GM18858 (cell line): ENCODE results near the gene RRAS.

Experiments used
- ATAC-seq: cut with Tn5 transposase; IDR thresholded peaks from one replicate; pipeline ENCODE4 v1.9.1; 2021; ENCODE audit not compliant: unreplicated experiment

Gene RRAS

DNA sequence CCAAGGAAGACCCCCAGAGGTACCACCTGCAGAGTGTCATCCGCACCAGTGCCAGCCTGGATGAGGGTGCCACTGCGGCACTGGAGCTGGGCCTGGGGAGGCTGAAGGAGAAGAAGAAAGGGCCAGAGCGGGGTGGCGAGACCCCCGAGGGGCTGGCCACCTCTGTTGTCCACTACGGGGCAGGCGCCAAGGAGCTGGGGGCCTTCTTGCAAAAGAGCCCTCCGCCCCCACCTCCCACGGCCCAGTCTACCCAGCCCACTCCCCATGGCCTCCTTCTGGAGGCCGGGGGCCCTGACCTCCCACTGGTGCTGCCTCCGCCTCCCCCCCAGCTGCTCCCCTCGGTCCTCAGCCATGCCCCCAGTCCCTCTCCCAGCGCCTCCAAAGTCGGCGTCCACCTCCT, 43.5 kb downstream of the RRAS start:
- no peak for ATAC-seq

DNA sequence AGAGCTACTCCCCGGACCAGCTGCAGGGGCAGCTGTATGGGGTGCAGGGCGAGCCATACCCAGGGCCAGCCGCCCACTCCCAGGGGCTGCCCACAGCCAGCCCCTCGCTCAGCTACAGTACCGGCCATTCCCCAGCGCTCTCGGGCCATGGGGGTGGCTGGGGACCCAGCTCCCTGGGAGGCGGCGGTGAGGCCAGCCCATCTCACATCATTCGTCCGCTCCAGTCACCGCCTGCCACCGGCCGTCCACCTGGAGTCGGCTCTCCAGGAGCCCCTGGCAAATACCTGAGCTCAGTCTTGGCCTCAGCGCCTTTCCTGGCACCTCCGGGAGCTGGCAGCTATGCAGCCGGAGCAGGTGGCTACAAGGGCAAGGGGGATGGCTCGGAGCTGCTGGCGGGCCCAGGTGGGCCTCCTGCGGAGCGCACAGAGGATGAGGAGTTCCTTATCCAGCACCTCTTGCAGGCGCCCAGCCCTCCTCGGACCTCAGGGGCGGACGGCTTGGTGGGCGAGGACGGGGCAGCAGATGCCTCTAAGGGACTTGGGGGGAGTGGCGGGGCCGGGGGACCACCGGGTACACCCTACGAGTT, 44.0 kb downstream of the RRAS start:
- no peak for ATAC-seq

DNA sequence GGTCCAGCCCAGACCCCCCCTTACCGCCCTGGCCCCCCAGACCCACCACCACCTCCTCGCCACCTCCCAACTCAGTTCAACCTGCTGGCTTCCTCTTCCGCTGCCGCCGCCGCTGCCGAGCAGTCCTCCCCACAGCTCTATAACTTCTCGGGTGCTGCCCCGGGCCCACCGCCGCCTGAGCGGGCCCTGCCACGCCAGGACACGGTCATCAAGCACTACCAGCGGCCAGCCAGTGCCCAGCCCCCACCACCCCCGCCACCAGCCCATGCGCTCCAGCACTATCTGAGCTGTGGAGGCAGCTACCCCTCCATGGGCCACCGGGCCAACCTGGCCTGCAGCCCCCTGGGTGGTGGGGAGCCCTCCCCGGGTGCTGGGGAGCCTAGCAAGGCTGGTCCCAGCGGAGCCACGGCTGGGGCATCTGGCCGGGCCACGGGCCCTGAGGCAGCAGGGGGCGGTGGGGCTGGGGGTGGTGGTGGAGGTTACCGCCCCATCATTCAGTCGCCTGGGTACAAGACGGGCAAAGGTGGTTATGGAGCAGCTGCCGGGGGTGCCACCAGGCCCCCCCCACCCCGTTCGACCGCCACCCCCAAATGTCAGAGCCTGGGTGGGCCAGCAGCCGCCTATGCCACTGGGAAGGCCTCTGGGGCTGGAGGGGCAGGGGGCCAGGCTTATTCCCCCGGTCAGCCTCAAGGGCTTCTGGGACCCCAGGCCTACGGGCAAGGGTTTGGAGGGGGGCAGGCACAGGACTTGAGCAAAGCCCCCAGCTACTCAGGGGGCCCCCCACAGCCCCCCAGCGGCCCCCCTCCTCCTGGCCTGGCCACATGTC, 44.7 kb downstream of the RRAS start:
- ATAC-seq: no peak

DNA sequence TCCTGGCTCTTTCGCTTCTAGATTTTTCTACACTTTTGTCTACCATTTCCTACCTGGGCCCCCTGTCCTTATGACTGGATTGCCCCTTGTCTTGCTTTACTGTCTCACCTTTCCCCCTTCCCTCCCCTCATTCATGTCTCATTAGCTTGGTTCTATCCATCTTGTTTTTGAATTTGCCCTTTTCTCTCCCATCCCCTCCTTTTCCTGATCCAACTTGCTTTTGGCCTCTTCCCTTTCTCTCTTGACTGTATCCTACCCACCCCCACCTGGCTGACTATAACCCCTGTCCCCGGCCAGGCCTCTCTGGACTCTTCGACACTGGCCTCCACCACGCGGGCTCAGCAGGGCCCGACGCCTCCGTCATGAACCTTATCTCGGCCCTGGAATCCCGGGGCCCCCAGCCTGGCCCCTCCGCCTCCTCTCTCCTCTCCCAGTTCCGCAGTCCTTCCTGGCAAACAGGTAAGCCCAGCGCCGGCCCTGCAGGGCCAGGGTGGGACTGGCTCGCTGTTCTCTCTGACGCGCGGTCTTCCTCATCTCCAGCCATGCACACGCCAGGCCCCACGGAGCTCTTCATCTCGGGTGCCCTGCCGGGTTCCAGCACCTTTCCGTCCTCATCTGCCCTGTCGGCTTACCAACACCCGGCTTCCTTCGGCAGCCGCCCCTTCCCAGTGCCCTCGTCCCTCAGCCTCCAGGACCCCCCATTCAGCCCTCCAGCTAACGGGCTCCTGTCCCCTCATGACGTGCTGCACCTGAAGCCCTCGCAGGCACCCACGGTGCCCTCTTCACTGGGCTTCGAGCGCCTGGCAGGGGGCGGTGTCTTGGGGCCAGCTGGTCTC, 45.6 kb downstream of the RRAS start:
- no peak for ATAC-seq

DNA sequence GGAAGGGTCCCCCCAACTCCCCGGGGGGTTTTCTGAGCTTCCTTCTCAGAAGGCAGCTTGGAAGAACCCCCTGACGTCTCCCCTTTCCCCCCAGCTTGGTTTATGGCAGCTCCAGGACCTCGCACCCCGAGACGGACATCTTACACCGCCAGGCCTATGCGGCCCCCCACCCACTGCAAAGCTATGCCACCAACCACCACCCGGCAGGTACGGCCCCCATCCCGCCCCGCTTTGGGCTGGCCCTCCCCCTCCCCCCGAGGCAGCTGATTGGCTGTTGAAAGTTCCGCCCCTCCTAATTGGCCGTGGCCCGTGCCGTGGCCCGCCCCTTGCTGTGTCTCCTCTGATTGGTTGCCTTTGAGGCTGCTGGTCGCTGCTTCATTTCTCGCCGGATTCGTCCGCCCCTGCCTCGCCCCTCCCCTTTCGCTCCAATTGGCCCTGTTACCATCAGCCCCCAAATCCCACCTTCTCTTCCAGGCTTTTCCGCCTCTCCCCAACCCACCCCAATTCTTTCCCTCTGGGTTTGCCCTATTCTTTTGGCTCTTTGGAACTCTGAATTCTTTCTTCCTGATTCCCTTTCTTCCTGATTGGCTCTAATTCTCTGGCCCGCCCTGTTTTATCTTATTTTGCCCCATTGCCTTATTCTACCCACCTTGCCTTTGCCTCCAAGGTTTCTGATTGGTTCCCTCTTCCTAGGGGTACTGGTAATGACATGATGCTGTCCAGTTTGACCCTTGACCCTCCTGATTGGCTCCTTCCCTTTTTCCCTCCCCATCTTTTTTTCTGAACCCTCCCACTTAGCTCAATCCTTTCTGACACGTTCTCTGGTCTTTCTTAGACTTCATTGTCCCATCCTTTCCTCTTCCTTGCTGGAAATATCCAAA, 46.5 kb downstream of the RRAS start:
- ATAC-seq: no peak

DNA sequence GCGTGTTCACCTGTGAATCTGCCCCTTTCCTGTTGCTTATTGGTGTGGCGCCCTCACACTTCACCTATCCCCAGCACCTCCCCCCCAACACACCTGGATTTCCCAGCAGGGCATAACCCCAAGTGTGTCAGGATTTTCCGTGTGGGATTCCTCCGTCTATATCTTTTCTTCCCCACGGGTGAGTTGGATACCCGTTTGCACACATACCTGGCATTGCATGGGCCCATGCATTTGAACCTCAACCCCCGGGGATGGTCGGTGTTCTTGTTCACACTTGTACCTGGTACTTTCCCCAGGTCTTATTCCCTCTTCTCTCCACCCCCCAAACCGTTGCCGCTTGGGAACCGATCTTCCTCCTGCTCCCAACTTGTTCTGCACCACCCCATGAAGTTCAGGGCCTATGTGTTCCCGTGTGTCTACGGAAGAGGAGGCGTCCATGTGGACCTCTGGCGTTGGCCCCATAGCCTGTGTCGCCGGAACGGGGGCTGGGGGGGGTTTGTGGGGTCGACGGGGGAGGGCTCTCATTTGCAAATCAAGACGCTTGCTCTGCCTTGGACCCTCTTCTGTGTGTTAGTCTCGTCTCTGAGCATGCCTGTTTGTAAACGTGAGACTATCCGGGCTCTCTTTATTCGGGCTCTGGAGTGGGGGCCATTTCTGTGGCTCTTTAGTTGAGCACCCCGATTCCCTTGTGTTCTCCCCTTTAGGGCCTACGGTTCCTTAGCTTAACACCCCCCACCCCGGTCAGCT, 47.3 kb downstream of the RRAS start:
- ATAC-seq: no peak

DNA sequence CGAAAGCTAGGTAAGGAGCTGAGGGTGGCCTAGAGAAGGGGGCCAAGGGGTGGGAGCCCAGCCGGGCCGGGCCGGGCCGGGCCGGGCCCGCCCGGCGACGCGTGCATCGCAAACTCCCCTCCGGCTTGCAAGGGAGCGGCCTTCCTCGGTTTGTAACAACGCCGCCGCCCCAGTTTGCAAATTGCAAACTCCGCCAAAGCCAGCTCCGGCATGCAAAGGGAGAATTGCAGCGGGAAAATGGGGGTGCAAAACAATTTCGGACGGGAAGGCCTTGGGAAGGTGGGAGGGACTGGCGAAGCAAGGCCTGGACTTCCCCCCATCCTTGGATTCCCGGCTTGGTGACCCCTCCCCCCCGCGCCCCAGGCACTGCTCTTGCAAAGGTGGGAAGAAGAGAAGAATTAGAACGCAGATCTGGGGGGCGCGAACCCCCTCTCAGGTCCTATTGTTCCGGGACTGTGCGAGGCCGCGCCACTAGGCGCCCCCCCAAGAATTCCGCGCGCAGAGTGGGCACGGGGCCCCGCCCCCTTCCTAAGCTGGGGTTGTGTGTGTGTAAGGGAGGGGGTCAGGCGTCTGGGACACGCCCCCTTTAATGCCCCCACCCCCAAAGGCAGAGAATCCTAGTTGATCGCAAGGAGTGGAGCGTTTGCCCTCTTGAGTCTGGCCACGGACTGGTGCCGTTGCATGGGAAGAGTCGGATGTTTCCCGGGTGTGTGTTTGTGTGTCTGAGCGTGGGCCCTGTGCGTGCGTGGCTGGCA, 48.0 kb downstream of the RRAS start:
- ATAC-seq: no peak

DNA sequence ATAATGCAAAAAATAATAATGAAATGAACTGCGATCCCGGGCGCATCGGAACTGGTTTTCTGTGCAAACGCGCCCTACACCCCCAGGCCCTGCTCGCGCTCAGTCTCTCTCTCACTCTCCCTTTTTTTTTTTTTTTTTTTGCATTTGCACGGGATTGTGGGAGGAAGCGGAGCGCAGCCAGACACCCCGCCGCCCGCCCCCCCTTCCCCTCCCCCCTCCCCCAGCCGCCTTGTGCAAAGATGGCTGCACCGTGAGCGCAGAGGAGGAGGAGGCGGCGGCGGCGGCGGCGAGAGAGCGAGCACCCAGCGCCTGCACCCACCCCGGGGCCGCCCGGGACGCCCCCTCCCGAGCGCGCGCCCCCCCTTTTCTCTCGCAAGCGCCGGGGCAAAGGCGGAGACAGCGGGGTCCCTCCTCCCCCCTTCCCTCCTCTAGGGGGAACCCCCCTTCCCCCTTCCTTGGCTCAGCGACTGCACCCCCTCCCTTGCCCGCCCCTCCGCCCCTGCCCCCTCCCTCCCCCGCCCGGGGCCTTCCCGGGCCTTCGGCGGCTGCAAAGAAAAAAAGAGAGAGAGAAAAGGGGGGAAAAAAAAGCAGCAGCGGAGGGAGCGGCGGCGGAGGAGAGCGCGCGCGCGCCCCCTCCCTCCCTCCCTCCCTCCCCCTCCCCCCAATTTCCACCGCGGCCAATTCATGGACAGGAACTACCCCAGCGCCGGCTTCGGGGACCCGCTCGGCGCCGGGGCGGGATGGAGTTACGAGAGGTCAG, 48.8 kb downstream of the RRAS start, which contains the start of gene PRR12:
PRR12 (plus strand) TSS at position 212 of the 760 bp plus-strand sequence; CDS start at position 685, 473 bp downstream.
- ATAC-seq: no peak

DNA sequence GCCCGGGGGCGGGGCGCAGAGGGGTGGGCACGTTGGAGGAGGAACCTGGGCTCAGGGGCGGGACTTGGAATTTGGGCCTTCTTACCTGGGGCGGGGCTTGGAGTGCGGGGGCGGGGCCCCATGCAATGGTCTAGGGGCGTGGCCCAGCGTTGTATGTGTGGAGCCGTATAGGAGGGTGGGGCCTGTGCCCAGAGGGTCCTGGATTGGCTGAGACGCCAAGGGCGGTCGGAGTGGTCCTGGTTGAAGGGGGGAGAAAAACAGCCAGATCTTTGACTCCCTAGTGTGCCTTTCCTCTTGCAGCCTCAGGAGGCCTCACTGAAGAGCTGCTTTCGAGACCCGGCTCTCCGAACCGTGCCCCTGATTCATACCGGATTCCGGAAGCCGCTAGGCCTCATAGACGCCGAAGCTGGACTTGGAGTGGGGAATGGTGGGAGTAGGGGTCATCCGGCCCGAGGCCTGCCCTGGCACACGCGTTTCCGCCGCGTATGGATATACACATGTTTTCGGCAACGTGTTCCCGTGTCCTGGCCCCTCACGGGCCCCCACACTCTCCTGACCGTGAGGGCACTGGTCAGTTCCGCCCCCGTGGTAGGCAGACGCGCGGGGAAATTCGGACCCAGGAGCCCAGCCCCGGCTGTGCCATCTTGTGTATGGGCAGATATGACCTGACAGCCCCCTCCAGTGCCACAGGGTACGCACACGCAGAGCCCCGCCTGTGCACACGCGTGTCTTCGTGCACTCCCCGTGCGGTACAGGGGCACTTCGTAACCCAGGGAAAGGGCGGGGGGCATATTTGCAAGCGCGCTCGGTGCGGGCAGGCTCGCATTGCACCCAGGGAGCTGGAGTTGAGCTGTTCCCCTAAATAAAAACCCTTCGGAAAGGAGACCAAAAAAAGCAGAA, 49.6 kb downstream of the RRAS start:
- ATAC-seq: peak; percentile 64

DNA sequence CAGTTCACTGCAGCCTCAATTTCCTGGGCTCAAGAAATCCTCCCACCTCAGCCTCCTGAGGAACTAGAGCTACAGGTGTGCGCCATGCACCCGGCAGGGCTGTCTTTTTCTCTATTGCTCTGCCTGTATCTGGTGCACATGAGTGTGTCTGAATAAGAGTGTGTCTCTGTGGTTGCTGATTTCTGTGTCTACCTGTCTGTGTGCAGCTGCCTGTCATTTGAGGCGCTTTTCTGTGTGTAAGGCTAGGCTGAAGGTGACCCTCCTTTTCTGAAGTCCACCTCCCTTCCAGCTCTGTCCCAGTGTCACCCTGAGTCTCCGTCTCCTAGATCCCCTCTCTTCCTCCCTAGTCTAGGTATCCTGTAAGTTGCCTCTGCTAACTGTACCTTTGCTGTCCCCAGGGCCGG, 50.4 kb downstream of the RRAS start:
- ATAC-seq: no peak

DNA sequence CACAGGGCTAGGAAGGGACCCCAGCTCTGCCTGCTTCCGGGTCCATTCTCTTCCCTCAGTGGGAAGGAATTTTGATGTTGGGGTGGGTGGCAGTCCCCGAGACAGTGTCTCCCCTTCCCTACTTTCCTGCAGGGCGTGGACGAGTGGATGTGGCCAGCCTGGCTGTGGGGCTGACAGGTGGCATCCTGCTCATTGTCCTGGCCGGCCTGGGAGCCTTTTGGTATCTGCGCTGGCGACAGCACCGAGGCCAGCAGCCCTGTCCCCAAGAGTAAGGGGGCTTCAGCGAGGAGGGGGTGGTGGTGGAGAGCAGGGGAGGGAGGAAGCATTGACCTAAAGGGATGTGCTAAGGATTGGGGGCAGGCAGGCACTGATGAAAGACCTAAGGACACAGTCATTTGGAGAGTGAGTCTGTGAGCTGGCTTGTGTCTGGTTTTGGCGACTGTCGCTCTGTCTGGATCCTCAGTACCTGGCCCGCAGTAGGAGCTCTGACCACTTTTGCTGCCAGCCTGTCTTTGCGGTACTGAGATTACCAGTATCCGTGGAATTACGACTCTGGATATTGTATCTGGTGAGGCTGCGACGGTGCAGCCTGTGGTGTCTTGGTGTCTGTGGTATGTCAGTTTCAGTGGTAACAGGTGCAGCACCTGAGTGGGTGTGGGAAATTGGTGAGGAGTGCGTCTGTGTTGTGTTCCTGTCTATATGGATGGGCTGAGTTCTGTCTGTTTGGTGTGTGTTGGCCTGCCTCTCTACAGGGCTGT, 51.4 kb downstream of the RRAS start:
- ATAC-seq: no peak

DNA sequence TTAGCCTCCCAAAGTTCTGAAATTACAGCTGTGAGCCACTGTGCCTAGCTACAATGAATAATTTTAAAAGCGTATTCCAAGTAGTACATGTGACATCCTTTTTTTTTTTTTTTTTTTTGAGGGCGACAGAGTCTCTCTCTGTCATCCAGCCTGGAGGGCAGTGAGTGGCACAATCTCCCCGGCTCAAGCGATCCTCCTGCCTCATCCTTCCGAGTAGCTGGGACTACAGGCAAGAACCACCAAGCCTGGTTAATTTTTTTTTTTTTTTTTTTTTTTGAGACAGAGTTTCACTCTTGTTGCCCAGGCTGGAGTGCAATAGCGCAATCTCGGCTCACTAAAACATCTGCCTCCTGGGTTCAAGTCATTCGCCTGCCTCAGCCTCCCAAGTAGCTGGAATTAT, 52.7 kb downstream of the RRAS start:
- no peak for ATAC-seq
